WERI-Rb-1 (cell line): ENCODE measurements around the gene SLC1A7.

Experiments used
- DNase-seq: peaks from one replicate; pipeline ENCODE4 v3.0.0-alpha.2; 2020
- H3K27ac ChIP-seq: fragments of 250-450 bp; sonication (Bioruptor Pico); 2 replicates; pipeline ENCODE4 v1.5.1; 2020; ENCODE audit warnings: mild to moderate bottlenecking, moderate library complexity
- H3K27me3 ChIP-seq: fragments of 250-450 bp; sonication (Bioruptor Pico); 2 replicates; pipeline ENCODE4 v1.5.1; 2021; ENCODE audit warnings: mild to moderate bottlenecking, low read depth, moderate library complexity; ENCODE audit not compliant: insufficient read depth, severe bottlenecking
- H3K36me3 ChIP-seq: fragments of 250-450 bp; sonication (Bioruptor Pico); 2 replicates; pipeline ENCODE4 v1.5.1; 2020; ENCODE audit warnings: mild to moderate bottlenecking, moderate library complexity
- H3K4me3 ChIP-seq: 2 replicates; pipeline ENCODE4 v1.5.1; 2011; ENCODE audit warnings: low read depth, mild to moderate bottlenecking, control low read depth, low read length
- H3K9me3 ChIP-seq: fragments of 250-450 bp; sonication (Bioruptor Pico); 2 replicates; pipeline ENCODE4 v1.5.1; 2021; ENCODE audit warnings: mild to moderate bottlenecking, moderate library complexity; ENCODE audit not compliant: severe bottlenecking
- CTCF ChIP-seq: IDR thresholded peaks from 2 replicates; pipeline ENCODE4 v1.5.1; 2011; ENCODE audit warnings: low read depth, mild to moderate bottlenecking, control low read depth, inconsistent platforms, low read length

The SLC1A7 gene

DNA sequence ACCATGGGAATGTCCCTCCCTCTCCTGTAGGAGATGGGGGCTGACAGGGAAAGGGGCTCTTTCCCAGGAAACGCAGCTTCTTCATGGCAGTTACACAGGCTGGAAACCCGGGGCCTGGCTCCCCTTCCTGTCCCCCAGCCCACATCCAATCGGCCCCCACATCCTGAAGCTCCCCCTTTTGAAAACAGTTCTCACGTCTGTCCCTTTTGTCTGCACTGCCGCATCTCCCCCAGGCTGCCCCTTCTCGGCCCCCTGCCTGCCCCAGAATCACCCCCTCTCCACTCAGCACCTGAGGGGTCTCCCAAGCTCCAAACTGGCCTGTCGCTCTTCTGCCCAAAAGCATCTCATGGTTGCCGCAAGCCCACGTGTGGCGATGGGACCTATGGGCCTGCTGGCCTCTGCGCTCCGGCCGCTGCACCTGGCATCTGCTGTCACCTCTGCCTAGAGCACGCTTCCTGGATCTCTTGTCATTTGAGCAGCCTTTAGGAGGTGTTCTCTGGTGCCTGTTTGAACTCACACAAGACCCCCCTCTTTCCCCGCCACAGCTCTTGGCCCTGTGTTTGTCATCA lies 867 bp downstream of the SLC1A7 start:
- H3K27ac ChIP-seq: peak overlapping the region; percentile 90
- peaks cover 47% of the 10 kb centered on the region for H3K36me3 ChIP-seq
- no peak for DNase-seq
- H3K4me3 ChIP-seq: peak overlapping the region; percentile 66
- no peaks in the 10 kb centered on the region for H3K27me3 ChIP-seq
- TF ChIP-seq CTCF: no peak
- no peaks in the 10 kb centered on the region for H3K9me3 ChIP-seq

DNA sequence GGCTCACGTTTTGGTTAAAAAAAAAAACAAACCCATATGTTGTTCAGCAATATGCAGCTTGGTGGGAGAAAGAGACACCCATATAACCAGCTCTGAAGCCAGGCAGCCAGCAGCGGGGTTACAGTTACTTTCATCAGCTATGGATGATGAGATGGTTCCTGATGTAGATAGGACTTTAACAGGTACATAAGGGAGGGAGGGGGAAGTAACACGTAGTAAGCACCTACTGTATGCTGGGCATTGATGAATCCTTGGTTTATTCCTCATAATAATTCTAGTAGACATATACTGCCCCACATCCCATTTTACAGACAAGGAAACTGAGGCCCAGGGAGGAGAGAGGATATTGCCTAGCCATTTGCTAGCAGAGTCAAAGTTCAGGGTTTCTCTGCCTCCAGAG lies 2.0 kb downstream of the SLC1A7 start:
- Histone ChIP-seq H3K9me3 (no peaks in the 10 kb centered on the region), H3K36me3 (peaks cover 49% of the 10 kb centered on the region), H3K27ac (peak overlapping the region; percentile 90), H3K4me3 (peak overlapping the region; percentile 66), H3K27me3 (no peaks in the 10 kb centered on the region)
- no peak for DNase-seq
- no peak for TF ChIP-seq CTCF

DNA sequence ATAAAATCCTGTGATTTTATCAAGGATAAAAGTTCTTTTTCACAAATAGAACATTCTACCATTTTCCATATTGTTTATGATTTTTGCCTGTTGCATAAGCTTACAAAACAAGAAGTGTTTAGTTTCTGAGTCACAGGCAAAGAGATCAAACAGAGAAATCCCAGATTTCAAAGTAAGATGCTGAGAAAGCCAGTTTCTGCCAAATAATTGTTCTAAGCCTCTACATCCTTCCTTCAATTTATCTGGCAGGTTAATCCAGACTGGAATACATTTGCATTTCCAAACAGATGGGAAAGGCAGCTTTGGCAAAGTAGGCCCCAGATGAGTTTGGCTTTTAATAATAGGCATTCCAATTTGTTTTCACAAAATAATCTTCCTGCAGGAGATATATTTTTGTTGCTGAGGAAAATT lies 2.5 kb downstream of the SLC1A7 start:
- H3K4me3 ChIP-seq: peak overlapping the region; percentile 66
- no peaks in the 10 kb centered on the region for H3K27me3 ChIP-seq
- peak overlapping the region; percentile 90 for H3K27ac ChIP-seq
- no peaks in the 10 kb centered on the region for H3K9me3 ChIP-seq
- DNase-seq: no peak
- TF ChIP-seq CTCF: no peak
- peaks cover 49% of the 10 kb centered on the region for H3K36me3 ChIP-seq

DNA sequence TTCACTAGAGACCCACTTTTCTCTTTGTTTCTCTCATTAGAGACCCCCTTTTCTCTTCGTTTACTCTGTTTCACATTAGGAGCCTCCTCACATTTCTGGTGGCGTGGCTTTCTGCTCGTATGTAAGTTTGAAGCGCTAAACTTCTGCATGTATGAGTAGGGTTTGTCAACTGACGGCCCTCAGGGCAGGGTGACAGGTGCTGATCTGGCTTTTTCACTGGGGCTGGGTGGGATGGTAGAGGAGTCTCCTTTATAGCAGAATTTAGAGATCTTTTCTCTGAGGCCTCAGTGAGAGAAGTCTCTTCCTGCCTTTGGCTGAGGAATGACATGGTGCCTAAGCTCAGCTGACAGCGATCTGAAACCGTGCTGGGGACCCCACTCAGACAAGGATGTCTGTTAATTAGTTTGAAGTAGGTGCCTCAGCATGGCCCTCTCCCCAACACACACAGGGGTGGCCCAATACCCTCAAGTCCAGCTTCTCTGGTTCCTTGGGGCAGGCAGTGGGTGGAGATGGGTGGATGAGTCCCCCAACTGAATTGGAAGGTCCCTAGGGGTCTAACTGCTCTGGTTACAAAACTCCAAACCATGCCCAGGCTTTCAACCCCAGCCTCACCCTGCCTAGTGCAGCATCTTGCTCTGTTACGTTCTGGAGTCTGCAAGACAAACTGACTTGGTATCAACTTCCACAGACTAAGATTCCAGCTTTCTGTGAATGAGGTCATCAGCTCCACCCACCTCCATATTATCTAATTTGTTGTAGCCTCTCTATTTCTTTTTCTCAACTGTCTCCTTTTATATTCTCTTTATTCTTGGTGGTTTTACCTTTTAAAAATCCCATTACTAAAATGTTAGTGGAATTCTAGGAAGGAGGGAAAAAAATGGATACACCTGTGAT lies 3.2 kb downstream of the SLC1A7 start:
- peak overlapping the region; percentile 66 for H3K4me3 ChIP-seq
- peaks cover 54% of the 10 kb centered on the region for H3K36me3 ChIP-seq
- no peak for TF ChIP-seq CTCF
- DNase-seq: no peak
- no peaks in the 10 kb centered on the region for H3K27me3 ChIP-seq
- no peaks in the 10 kb centered on the region for H3K9me3 ChIP-seq
- peak overlapping the region; percentile 90 for H3K27ac ChIP-seq

- peaks cover 69% of the 10 kb centered on the region for H3K36me3 ChIP-seq
- no peak overlapping the region for H3K4me3 ChIP-seq
- no peak for DNase-seq
- H3K27ac ChIP-seq: peak overlapping the region; percentile 90
- no peaks in the 10 kb centered on the region for H3K27me3 ChIP-seq
- no peaks in the 10 kb centered on the region for H3K9me3 ChIP-seq
- peak; percentile 67 for TF ChIP-seq CTCF
These were observed 4.7 kb downstream of the SLC1A7 start for GRCh38 chr1:53137729-53138128.
